Measurements from ENCODE around the gene MCC.

Gene MCC

GRCh38 chr5:113193311-113193978, 294.8 kb downstream of the MCC start:
- DNase-seq, result no peak

- no peak for DNase-seq
These were observed 295.7 kb downstream of the MCC start for GRCh38 chr5:113192541-113192940.

- no peak for DNase-seq
These were observed 297.9 kb downstream of the MCC start for GRCh38 chr5:113190347-113190746.

- DNase-seq, result no peak
These were observed 299.0 kb downstream of the MCC start for GRCh38 chr5:113189291-113189690.

- DNase-seq, result no peak
These were observed 299.8 kb downstream of the MCC start for GRCh38 chr5:113188436-113188835.

GRCh38 chr5:113187906-113188305, 300.3 kb downstream of the MCC start:
- no peak for DNase-seq

GRCh38 chr5:113186061-113186460, 302.2 kb downstream of the MCC start:
- DNase-seq, result no peak

- DNase-seq, result no peak
These were observed 304.6 kb downstream of the MCC start for GRCh38 chr5:113183694-113184093.

GRCh38 chr5:113182658-113183344, 305.5 kb downstream of the MCC start:
- DNase-seq, result no peak

- DNase-seq, result no peak
These were observed 306.3 kb downstream of the MCC start for GRCh38 chr5:113181853-113182490.

GRCh38 chr5:113181409-113181808, 306.8 kb downstream of the MCC start:
- DNase-seq, result no peak

GRCh38 chr5:113179156-113179555, 309.1 kb downstream of the MCC start:
- no peak for DNase-seq

GRCh38 chr5:113178073-113178779, 310.0 kb downstream of the MCC start:
- DNase-seq, result no peak

- DNase-seq, result no peak
These were observed 311.0 kb downstream of the MCC start for GRCh38 chr5:113177225-113177624.

- no peak for DNase-seq
These were observed 311.5 kb downstream of the MCC start for GRCh38 chr5:113176734-113177133.

GRCh38 chr5:113176196-113176595, 312.1 kb downstream of the MCC start:
- DNase-seq, result no peak

- DNase-seq, result no peak
These were observed 315.9 kb downstream of the MCC start for GRCh38 chr5:113172231-113172826.

GRCh38 chr5:113171520-113171919, 316.7 kb downstream of the MCC start:
- DNase-seq, result no peak

- no peak for DNase-seq
These were observed 317.5 kb downstream of the MCC start for GRCh38 chr5:113170707-113171106.

GRCh38 chr5:113169720-113170119, 318.5 kb downstream of the MCC start:
- DNase-seq, result no peak

- DNase-seq, result no peak
These were observed 320.3 kb downstream of the MCC start for GRCh38 chr5:113167985-113168384.

GRCh38 chr5:113166852-113167366, 321.3 kb downstream of the MCC start:
- DNase-seq, result no peak

GRCh38 chr5:113166261-113166660, 322.0 kb downstream of the MCC start:
- DNase-seq, result no peak

All from stimulated activated CD4-positive, alpha-beta T cell treated with anti-CD3 and anti-CD28 coated beads, Interleukin-2, amount 100 ng/mL, for 24 hours (primary cell).